Esophagus squamous epithelium (tissue), 5 donors: ENCODE data around the gene VAV2. TPM values are rescaled to one million over a fixed set of nuclear protein-coding genes. Genes with fewer than 3 reads are reported as not detected.

Experiments used
- DNase-seq: peaks from one replicate; lab custom pipeline; 2025; lab: John Stamatoyannopoulos, UW
- H3K27ac ChIP-seq, 4 donors: fragments of 200-600 bp; sonication (generic); one replicate each; pipeline ENCODE4 v1.5.1; 2016 to 2019; ENCODE audit warnings: mild to moderate bottlenecking in 1 of 4
- H3K27me3 ChIP-seq, 4 donors: fragments of 200-600 bp; sonication (generic); 1 replicate in 3 of 4; 2 replicates in 1 of 4; pipeline versions ENCODE4 v1.5.1 to v1.6.0; 2017 to 2021; ENCODE audit warnings: antibody characterized with exemption in 1 of 4
- H3K36me3 ChIP-seq, 3 donors: fragments of 200-600 bp; sonication (generic); one replicate each; pipeline ENCODE4 v1.5.1; 2016 to 2019
- H3K4me1 ChIP-seq, 3 donors: fragments of 200-600 bp; sonication (generic); one replicate each; pipeline ENCODE4 v1.5.1; 2017 to 2019
- H3K4me3 ChIP-seq, 4 donors: fragments of 200-600 bp; sonication (generic); 1 replicate in 3 of 4; 2 replicates in 1 of 4; pipeline ENCODE4 v1.5.1; 2016 to 2019; ENCODE audit warnings: mild to moderate bottlenecking in 2 of 4, moderate library complexity in 1 of 4
- H3K9me3 ChIP-seq, 3 donors: fragments of 200-600 bp; sonication (generic); one replicate each; pipeline ENCODE4 v1.5.1; 2016 to 2019
- CTCF ChIP-seq, 6 experiments: fragments of 450-650 bp in 4 of 6; fragments of 200-600 bp in 2 of 6; sonication (generic) in 2 of 6; IDR thresholded peaks; one replicate each; pipeline ENCODE4 v1.5.1; 2016 to 2019; ENCODE audit warnings: antibody characterized with exemption in 6 of 6, mild to moderate bottlenecking in 4 of 6, moderate library complexity in 4 of 6
- POLR2A ChIP-seq, 4 donors: fragments of 450-650 bp; IDR thresholded peaks; one replicate each; pipeline ENCODE4 v1.6.1; 2017; ENCODE audit warnings: antibody characterized with exemption in 4 of 4, mild to moderate bottlenecking in 4 of 4, moderate library complexity in 3 of 4
- WGBS, 2 donors: methylation state at CpG; one replicate each; pipeline ENCODE4 v1.1.5; 2018; 5-methylcytosine and 5-hydroxymethylcytosine counted together
- intact Hi-C: fragments of 100-400 bp; cut with DNase I; formaldehyde crosslinking; loops from one replicate; pipeline ENCODE4 v1.15.0; 2022
- total RNA-seq, 4 donors: library from RNA; depleted of rRNA; stranded (reverse); fragments of >200 nt; gene quantifications; one replicate each; pipeline ENCODE4 v1.1.0, GENCODE V29; 2016
- donor health status: DM: yes; HTN: yes; CAD: no.

VAV2 gene
- total RNA-seq, 4 donors from 2014 or later: 3.8 to 7.6 (median 5.7) TPM

- TF ChIP-seq CTCF (IDR thresholded peaks at IDR 0.05) (no peak), POLR2A (IDR thresholded peaks at IDR 0.05) (no peak)
- Histone ChIP-seq H3K36me3 (peaks cover 0 to 25% (median 0%) of the 10 kb centered on the region in 3 donors), H3K4me3 (no peak overlapping the region), H3K27me3 (no peaks in the 10 kb centered on the region), H3K27ac (no peak overlapping the region), H3K4me1 (peaks cover 0 to 7% (median 3%) of the 10 kb centered on the region in 3 donors), H3K9me3 (no peaks in the 10 kb centered on the region)
- DNase-seq: no peak
- WGBS, 2 donors: 90 to 93% methylated on average over 7 to 10 of the region's 22 CpGs
- intact Hi-C loops: no loop called here
Observed at GRCh38 chr9:133833388-133834025, 158.6 kb downstream of the VAV2 start.

GRCh38 chr9:133832877-133833276 lies 159.2 kb downstream of the VAV2 start:
- Histone ChIP-seq H3K4me3 (no peak overlapping the region), H3K9me3 (no peaks in the 10 kb centered on the region), H3K36me3 (peaks cover 0 to 25% (median 0%) of the 10 kb centered on the region in 3 donors), H3K4me1 (peaks cover 0 to 7% (median 3%) of the 10 kb centered on the region in 3 donors), H3K27ac (no peak overlapping the region), H3K27me3 (no peaks in the 10 kb centered on the region)
- WGBS, 2 donors: 88% methylated on average over 1 of the region's 8 CpGs; no CpG with 5 or more reads in 1 of the 2 donors
- DNase-seq: no peak
- TF ChIP-seq POLR2A (IDR thresholded peaks at IDR 0.05) (no peak), CTCF (IDR thresholded peaks at IDR 0.05) (no peak)
- intact Hi-C loops: no loop called here

- DNase-seq: no peak
- H3K36me3 ChIP-seq: peaks cover 0 to 25% (median 0%) of the 10 kb centered on the region in 3 donors
- WGBS, 2 donors: 85 to 93% methylated on average over 3 of the region's 3 CpGs
- peaks cover 0 to 7% (median 3%) of the 10 kb centered on the region in 3 donors for H3K4me1 ChIP-seq
- H3K27ac ChIP-seq: no peak overlapping the region
- H3K9me3 ChIP-seq: no peaks in the 10 kb centered on the region
- no peak overlapping the region for H3K4me3 ChIP-seq
- TF ChIP-seq CTCF (IDR thresholded peaks at IDR 0.05) (no peak), POLR2A (IDR thresholded peaks at IDR 0.05) (no peak)
- no peaks in the 10 kb centered on the region for H3K27me3 ChIP-seq
- intact Hi-C loops: no loop called here
Observed at GRCh38 chr9:133830711-133831110, 161.4 kb downstream of the VAV2 start.

GRCh38 chr9:133830310-133830709 lies 161.8 kb downstream of the VAV2 start:
- Histone ChIP-seq H3K27ac (no peak overlapping the region), H3K9me3 (no peaks in the 10 kb centered on the region), H3K4me3 (no peak overlapping the region), H3K4me1 (peaks cover 0 to 3% (median under 1%) of the 10 kb centered on the region in 3 donors), H3K36me3 (peaks cover 0 to 25% (median 0%) of the 10 kb centered on the region in 3 donors), H3K27me3 (no peaks in the 10 kb centered on the region)
- intact Hi-C loops: no loop called here
- DNase-seq: no peak
- TF ChIP-seq CTCF (IDR thresholded peaks at IDR 0.05) (no peak), POLR2A (IDR thresholded peaks at IDR 0.05) (no peak)
- WGBS, 2 donors: 61 to 80% methylated on average over 4 to 6 of the region's 6 CpGs

GRCh38 chr9:133828338-133828997 lies 163.7 kb downstream of the VAV2 start:
- no peak for DNase-seq
- H3K4me3 ChIP-seq: no peak overlapping the region
- intact Hi-C loops: no loop called here
- 79 to 89% methylated on average over 8 to 10 of the region's 25 CpGs for WGBS, 2 donors
- H3K27me3 ChIP-seq: no peaks in the 10 kb centered on the region
- no peak overlapping the region for H3K27ac ChIP-seq
- no peaks in the 10 kb centered on the region for H3K9me3 ChIP-seq
- no peaks in the 10 kb centered on the region for H3K4me1 ChIP-seq
- TF ChIP-seq POLR2A (IDR thresholded peaks at IDR 0.05) (no peak), CTCF (IDR thresholded peaks at IDR 0.05) (no peak)
- peaks cover 0 to 24% (median 0%) of the 10 kb centered on the region in 3 donors for H3K36me3 ChIP-seq
